Glomerular visceral epithelial cell (primary cell): ENCODE results near the gene PRAMEF11.
"Not testable (repeated sequence)": the region's sequence is repeated elsewhere in the genome, so short reads cannot be mapped to it uniquely, and the experiment has no call there.

Experiments
- DNase-seq: peaks from one replicate; pipeline ENCODE4 v3.0.0-alpha.2; 2016; ENCODE audit errors: extremely low spot score

PRAMEF11 gene

GRCh38 chr1:12831310-12831709 is at the start of gene PRAMEF11:
Gene PRAMEF11, minus strand, starts transcription at chr1:12831410. Its CDS starts 2,621 bp downstream, at chr1:12828789.
- DNase-seq = not testable (repeated sequence)

DNA sequence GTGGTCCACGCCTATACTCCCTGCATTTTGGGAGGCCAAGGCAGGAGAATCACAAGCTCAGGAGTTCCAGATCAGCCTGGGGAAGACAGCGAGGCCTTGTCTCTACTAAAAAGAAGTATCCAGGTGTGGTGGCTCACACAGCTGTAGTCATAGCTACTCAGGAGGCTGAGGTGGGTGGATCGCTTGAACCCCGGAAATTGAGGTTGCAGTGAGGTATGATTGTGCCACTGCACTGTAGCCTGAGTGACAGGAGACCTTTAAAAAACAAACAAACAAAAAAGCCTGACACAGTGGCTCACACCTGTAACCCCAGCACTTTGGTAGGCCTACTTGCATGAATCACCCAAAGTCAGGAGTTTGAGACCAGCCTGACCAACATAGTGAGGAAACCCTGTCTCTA is 47.2 kb upstream of the PRAMEF11 start:
- not testable (repeated sequence) for DNase-seq

DNA sequence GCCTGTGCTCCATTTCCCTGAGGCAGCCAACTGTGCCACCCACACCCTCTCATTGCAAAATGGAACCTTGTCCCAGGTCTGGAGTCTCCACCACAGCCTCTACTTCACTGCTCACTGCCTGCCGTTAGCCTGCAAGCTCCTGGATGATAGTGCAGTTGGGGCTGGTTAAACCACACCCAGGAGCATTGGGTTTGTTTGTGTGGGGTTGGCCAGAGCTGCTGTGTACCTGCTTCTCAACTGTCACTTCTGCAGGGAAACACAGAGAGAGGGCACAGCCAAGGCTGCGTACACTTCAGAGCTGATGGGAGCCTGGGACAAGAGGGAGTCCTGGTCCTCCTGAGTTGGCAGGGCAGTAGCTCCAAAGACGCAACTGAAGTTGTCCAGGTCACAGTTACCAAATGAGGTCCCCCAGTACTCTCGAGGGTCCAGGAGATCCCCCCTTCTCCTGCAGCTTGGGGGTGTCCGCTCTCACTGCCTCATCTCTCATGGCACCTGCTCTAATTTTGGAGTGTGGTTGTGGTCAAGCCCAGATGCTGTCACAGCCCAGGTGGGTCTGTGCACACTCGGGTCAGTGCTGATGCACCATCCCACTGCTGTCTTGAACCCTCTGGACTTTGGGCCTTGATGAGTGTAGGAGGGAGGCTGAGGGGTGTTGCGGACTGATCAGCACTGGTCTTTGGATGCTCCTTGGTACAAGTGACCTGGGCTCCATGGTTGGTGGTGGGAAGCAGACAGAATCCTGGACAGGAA is 32.1 kb upstream of the PRAMEF11 start:
- not testable (repeated sequence) for DNase-seq

DNA sequence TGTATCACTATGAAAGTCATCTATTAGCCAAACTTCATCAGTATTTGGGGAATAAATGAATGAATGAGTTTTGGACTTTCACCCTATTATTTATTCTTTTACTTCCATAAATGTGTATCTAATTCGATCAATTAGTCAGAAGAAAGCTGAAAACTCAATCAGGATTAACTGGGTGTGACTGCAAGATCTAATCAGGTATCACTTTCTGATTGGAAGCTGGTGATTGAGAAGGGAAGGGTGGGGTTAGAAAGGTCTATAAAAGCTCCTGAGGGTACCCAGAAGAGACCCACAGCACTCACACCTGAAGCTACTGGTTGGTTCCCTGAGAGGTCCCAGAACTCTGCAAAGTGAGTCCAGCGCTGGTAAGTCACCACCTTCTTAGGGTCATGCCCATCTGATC is 25.6 kb upstream of the PRAMEF11 start, which contains the start of gene PRAMEF2:
TSS of gene PRAMEF2 (plus strand) at position 301 of the 400 bp plus-strand sequence. CDS start 1,924 bp downstream, outside the sequence.
- DNase-seq = not testable (repeated sequence)

DNA sequence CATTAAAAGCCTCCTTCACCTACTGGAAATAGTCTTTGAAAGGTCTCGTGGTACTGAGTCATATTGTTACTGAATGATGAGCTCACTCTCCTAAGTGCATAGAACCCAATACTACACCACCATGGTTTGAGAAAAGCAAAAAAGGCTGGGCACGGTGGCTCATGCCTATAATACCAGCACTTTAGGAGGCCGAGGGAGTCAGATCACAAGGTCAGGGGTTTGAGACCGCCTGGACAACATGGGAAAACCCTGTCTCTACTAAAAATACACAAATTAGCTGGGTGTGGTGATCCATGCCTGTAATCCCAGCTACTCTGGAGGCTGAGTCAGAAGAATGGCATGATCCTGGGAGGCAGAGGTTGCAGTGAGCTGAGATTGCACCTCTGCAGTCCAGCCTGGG is 20.6 kb upstream of the PRAMEF11 start:
- no peak for DNase-seq

DNA sequence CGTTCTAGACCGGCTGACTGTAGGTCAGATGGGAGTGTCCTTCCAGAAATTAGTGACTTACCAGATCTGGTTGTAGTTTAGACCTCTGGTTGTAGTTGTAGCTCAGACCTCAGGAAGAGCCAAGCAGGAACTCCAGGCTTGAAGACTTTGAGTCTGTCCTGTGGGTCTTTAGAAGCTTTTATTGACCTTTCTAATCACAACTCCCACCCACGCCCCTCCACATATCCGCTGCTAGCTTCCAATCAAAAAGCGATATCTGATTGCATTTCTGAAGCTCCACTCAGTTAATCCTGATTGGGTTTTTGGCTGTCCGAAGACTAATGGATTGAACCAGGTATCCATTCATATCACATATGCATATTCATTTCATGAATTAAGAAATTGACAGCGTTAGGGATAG is 17.4 kb upstream of the PRAMEF11 start, which contains the start of gene HNRNPCL1:
TSS of gene HNRNPCL1 (minus strand) at position 101 of the 400 bp plus-strand sequence. CDS start 431 bp downstream, outside the sequence.
- DNase-seq = not testable (repeated sequence)

DNA sequence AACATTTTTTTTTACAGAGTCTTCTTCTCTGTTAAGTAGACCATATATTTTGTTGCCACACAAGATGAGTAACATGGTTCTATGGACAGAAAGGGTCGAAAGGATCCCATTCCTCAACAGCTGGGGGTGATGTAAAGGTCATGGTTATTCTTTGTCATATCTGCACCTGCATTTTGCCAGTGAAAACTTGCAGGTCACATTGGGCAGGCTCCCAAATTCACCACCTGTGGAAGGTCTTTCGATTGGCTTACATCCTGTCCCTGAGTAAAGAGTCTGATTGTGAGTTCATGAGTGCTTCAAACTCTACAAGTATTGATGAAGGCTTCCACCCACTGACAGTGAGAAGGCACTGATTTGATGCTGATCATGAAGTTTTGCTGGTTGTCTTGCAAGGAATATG is 2.0 kb upstream of the PRAMEF11 start:
- not testable (repeated sequence) for DNase-seq

DNA sequence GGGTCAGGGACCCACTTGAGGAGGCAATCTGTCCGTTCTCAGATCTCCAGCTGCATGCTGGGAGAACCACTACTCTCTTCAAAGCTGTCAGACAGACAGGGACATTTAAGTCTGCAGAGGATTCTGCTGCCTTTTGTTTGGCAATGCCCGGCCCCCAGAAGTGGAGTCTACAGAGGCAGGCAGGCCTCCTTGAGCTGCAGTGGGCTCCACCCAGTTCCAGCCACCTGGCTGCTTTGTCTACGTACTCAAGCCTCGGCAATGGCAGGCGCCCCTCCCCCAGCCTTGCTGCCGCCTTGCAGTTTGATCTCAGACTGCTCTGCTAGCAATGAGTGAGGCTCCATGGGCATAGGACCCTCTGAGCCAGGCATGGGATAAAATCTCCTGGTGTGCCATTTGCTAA is 12.1 kb downstream of the PRAMEF11 start:
- not testable (repeated sequence) for DNase-seq

GRCh38 chr1:12811409-12811784 is 19.8 kb downstream of the PRAMEF11 start:
- no peak for DNase-seq

- no peak for DNase-seq
Observed at GRCh38 chr1:12810691-12811408, 20.4 kb downstream of the PRAMEF11 start.

GRCh38 chr1:12809933-12810332 is 21.3 kb downstream of the PRAMEF11 start:
- no peak for DNase-seq

DNA sequence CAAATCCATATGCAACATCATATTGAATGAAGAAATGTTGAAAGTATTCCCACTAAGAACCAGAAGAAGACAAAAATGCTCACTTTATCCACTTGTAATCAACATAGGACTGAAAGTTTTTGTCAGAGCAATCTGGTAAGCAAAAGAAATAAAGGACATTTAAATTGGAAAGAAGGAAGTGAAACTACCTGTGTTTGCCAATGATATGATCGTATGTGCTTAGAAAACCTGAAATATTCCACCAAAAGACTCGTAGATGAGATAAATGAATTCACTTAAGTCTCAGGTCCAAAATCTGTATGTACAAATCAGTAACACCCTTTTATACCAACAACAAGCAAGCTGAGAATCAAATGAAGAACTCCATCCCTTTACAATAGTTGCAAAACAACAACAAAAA is 31.5 kb downstream of the PRAMEF11 start:
- no peak for DNase-seq

DNA sequence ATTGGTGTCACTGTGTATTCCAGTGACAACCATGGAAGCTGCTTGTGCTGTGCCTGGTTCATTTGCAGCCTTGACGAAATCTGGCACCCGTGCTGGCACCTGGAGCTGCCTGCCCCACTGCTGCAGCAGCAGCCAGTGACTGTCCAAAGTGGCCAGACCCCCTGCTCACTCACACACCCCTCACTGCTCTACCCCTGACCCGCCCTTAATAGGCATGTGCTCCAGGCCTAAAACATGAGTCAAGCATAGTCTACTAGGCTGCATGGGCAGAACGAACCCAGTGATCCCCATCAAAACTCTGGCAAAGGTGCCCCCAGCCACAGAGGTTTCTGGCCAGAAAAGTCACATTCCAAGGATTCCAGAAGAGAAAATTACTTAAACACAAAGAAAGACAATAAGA is 32.3 kb downstream of the PRAMEF11 start:
- DNase-seq = no peak

DNA sequence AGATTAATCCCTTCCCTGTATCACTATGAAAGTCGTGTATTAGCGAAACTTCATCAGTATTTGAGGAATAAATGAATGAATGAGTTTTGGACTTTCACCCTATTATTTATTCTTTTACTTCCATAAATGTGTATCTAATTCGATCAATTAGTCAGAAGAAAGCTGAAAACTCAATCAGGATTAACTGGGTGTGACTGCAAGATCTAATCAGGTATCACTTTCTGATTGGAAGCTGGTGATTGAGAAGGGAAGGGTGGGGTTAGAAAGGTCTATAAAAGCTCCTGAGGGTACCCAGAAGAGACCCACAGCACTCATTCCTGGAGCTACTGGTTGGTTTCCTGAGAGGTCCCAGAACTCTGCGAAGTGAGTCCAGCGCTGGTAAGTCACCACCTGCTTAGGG is 40.1 kb downstream of the PRAMEF11 start, which contains the start of gene PRAMEF1:
TSS of gene PRAMEF1 (plus strand) at position 301 of the 400 bp plus-strand sequence. CDS start 1,831 bp downstream, outside the sequence.
- not testable (repeated sequence) for DNase-seq

GRCh38 chr1:12784729-12785128 is 46.5 kb downstream of the PRAMEF11 start:
- DNase-seq = not testable (repeated sequence)

DNA sequence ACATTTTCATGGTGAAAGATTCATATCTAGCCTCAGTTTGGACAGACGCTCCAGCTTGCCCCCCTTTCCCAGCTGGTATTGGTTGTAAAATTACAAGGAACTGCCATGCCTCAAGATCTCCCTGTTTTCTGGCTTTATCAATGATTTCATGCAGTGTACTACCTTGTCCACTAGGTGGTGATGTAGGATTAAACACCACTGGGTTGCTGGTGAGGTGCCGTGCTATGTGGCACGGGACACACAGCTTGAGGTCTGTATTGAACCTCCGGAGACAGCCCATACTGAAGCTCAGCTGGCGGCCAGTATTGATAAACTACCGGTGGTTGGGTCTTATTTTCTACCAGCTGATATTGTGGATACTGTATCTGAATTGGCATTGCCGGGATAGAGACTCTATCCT is 47.4 kb downstream of the PRAMEF11 start:
- DNase-seq = not testable (repeated sequence)

DNA sequence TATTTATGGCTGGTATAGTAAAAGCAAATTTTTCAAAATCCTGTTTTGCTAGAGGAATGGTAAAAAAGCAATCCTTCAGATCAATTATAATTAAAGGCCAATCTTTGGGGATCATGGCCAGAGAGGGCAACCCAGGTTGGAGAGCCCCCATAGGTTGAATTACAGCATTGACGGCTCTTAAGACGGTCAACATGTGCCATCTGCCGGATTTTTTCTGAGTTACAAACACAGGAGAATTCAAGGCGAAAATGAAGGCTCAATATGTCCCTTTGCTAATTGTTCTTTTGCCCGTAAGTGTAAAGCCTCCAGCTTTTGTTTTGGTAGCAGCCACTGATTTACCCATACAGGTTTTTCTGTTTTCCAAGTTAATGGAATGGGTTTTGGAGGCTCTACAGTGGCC is 49.7 kb downstream of the PRAMEF11 start:
- DNase-seq = not testable (repeated sequence)

DNA sequence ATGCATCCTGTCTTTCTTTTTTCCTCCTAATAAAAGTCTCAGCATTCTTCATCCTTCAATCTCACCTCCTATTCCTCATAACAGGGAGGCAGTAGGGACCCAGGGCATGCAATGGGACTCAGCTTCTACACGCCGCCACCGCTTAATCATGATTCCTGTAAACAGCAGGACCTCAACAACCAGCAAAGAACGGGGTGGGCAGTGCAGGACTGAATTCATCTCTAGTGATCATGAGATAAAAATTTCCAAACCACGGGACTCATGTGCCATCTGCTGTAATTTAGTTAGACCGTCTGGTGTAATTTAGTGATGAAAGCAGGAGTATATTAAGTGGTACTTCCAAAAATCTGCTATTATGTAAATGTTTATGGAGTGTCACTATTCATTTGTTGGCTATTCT is 52.3 kb downstream of the PRAMEF11 start:
- DNase-seq = no peak

DNA sequence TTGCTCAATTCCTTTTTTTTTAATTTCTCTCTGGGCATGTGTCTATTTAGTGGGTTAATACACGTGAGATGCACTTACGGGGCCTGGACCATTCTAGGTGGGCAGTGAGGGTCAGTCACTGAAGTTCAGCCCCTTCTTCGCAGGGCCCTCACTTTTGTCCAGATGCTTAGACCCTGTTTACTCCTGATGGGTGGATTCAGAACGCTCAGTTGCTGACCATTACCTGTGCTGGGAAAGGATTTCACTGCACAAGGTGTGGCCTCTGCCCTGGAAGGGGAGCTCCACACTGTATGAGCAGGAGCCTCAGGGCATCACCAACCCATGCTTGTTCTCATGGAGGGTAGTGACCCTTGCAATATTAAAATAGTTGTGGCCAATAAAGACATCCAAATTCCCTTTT is 53.1 kb downstream of the PRAMEF11 start:
- no peak for DNase-seq

DNA sequence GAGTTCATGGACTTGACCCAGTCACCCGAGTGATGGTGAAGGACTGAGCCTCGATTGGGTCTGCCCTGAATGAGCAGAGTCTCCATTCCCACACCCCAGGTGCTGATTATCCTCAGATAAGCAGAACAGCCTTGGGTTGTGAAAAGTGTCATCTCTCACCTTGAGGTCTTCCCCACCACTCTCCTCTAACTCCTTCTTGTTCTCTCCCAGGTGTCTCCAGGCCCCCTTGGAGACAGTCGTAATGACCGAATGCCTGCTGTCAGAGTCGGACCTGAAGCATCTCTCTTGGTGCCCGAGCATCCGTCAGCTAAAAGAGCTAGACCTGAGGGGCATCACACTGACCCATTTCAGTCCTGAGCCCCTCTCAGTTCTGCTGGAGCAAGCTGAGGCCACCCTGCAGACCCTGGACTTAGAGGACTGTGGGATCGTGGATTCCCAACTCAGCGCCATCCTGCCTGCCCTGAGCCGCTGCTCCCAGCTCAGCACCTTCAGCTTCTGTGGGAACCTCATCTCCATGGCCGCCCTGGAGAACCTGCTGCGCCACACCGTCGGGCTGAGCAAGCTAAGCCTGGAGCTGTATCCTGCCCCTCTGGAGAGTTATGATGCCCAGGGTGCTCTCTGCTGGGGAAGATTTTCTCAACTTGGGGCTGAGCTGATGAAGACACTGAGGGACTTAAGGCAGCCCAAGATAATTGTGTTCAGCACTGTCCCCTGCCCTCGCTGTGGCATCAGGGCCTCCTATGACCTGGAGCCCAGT is 54.2 kb downstream of the PRAMEF11 start:
- no peak for DNase-seq

DNA sequence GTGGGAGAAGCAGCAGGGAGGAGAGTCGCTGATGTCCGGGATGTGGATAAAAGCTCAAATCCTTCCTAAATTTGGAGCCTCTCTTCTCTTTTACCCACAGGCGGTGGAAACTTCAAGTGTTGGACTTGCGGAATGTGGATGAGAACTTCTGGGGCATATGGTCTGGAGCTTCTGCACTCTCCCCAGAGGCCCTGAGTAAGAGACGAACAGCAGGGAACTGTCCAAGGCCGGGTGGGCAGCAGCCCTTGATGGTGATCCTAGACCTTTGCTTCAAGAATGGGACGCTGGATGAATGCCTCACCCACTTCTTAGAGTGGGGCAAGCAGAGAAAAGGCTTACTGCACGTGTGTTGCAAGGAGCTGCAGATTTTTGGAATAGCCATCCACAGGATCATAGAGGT is 55.8 kb downstream of the PRAMEF11 start:
- DNase-seq = no peak

- DNase-seq = no peak
Observed at GRCh38 chr1:12774801-12775345, 56.3 kb downstream of the PRAMEF11 start.
